DOHH2 (cell line): ENCODE measurements around the gene SCD5.

Source experiments
- H3F3A ChIP-seq: fragments of 200-600 bp; sonication (generic), shearing (Covaris generic); 2 replicates; pipeline ENCODE4 v1.6.0; 2016; ENCODE audit warnings: antibody characterized with exemption, mild to moderate bottlenecking; ENCODE audit not compliant: control insufficient read depth, insufficient read depth
- H3K27ac ChIP-seq: fragments of 200-600 bp; sonication (generic); 2 replicates; pipeline ENCODE4 v1.5.1; 2014; ENCODE audit warnings: low read depth, mild to moderate bottlenecking, low read length, moderate library complexity
- H3K27me3 ChIP-seq: fragments of 200-600 bp; sonication (generic); 2 replicates; pipeline ENCODE4 v1.6.1; 2014; ENCODE audit warnings: mild to moderate bottlenecking, low read length, mixed read lengths; ENCODE audit not compliant: control insufficient read depth
- H3K36me3 ChIP-seq: fragments of 200-600 bp; sonication (generic); 2 replicates; pipeline ENCODE4 v1.6.1; 2014; ENCODE audit warnings: mild to moderate bottlenecking, low read length, moderate library complexity, mixed read lengths; ENCODE audit not compliant: control insufficient read depth
- H3K4me1 ChIP-seq: fragments of 200-600 bp; sonication (generic); 2 replicates; pipeline ENCODE4 v1.6.1; 2014; ENCODE audit warnings: mild to moderate bottlenecking, low read length, mixed read lengths; ENCODE audit not compliant: control insufficient read depth
- H3K4me2 ChIP-seq: fragments of 200-600 bp; sonication (generic); 2 replicates; pipeline ENCODE4 v1.6.0; 2014; ENCODE audit warnings: mild to moderate bottlenecking, low read length, moderate library complexity
- H3K4me3 ChIP-seq: fragments of 200-600 bp; sonication (generic); 2 replicates; pipeline ENCODE4 v1.5.1; 2014; ENCODE audit warnings: mild to moderate bottlenecking, low read length, mixed read lengths
- H3K79me2 ChIP-seq: fragments of 200-600 bp; sonication (generic); 2 replicates; pipeline ENCODE4 v1.6.1; 2014; ENCODE audit warnings: mild to moderate bottlenecking, low read length, mixed read lengths; ENCODE audit not compliant: control insufficient read depth
- H3K9me2 ChIP-seq: fragments of 200-600 bp; sonication (generic); replicated peaks from 2 replicates; pipeline ENCODE4 v1.6.1; 2014; ENCODE audit warnings: mild to moderate bottlenecking, low read length, mixed read lengths; ENCODE audit not compliant: control insufficient read depth
- H3K9me3 ChIP-seq: fragments of 200-600 bp; sonication (generic); 2 replicates; pipeline ENCODE4 v1.6.1; 2014; ENCODE audit warnings: antibody characterized with exemption, low read length, mixed read lengths; ENCODE audit not compliant: control insufficient read depth, insufficient read depth
- H4K20me1 ChIP-seq: fragments of 200-600 bp; sonication (generic); 2 replicates; pipeline ENCODE4 v1.6.0; 2014; ENCODE audit warnings: low read depth, mild to moderate bottlenecking, antibody characterized with exemption, low read length, moderate library complexity; ENCODE audit not compliant: control insufficient read depth, insufficient read depth
- EZH2phosphoT487 ChIP-seq: fragments of 200-600 bp; sonication (generic); IDR thresholded peaks from 2 replicates; pipeline ENCODE4 v1.6.1; 2017; ENCODE audit warnings: borderline replicate concordance, mild to moderate bottlenecking, antibody characterized with exemption, low read length, moderate library complexity, mixed read lengths
- TF ChIP-seq, protein P1 (sequence below): fragments of 200-600 bp; sonication (generic); IDR thresholded peaks from one replicate; pipeline ENCODE4 v1.5.1; 2014; ENCODE audit warnings: antibody characterized with exemption, mild to moderate bottlenecking, low read depth, low read length; ENCODE audit not compliant: poor library complexity, severe bottlenecking

SCD5 gene

DNA sequence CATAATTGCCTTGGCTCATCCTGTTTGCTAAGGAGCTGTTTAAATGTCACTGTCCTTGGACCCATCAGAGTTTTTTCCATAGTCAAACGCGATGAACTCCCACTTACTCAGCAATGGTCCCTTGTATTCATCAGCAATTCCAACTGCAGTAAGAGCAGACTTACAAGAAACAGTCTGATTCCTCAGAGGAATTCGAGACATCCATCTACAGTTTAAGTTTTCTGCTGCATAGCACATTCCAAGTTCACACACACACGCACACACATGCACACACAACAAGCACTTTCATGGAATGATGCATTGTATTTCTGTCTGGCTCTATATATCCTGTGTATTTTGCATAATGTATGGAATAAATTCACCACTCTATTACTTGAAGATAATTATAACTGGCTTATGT, 204.1 kb downstream of the SCD5 start:
- Histone ChIP-seq H3K27ac (no peak overlapping the region), H3K9me3 (no peaks in the 10 kb centered on the region), H3F3A (no peaks in the 10 kb centered on the region), H4K20me1 (no peaks in the 10 kb centered on the region), H3K4me1 (no peaks in the 10 kb centered on the region), H3K79me2 (no peaks in the 10 kb centered on the region), H3K36me3 (no peaks in the 10 kb centered on the region), H3K9me2 (no peaks in the 10 kb centered on the region), H3K27me3 (peaks cover 13% of the 10 kb centered on the region; the same call in 1 of the 2 replicates), H3K4me2 (no peak overlapping the region), H3K4me3 (no peak overlapping the region)
- TF ChIP-seq, protein P1, sequence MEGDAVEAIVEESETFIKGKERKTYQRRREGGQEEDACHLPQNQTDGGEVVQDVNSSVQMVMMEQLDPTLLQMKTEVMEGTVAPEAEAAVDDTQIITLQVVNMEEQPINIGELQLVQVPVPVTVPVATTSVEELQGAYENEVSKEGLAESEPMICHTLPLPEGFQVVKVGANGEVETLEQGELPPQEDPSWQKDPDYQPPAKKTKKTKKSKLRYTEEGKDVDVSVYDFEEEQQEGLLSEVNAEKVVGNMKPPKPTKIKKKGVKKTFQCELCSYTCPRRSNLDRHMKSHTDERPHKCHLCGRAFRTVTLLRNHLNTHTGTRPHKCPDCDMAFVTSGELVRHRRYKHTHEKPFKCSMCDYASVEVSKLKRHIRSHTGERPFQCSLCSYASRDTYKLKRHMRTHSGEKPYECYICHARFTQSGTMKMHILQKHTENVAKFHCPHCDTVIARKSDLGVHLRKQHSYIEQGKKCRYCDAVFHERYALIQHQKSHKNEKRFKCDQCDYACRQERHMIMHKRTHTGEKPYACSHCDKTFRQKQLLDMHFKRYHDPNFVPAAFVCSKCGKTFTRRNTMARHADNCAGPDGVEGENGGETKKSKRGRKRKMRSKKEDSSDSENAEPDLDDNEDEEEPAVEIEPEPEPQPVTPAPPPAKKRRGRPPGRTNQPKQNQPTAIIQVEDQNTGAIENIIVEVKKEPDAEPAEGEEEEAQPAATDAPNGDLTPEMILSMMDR: no peak
- no peak for TF ChIP-seq EZH2phosphoT487

DNA sequence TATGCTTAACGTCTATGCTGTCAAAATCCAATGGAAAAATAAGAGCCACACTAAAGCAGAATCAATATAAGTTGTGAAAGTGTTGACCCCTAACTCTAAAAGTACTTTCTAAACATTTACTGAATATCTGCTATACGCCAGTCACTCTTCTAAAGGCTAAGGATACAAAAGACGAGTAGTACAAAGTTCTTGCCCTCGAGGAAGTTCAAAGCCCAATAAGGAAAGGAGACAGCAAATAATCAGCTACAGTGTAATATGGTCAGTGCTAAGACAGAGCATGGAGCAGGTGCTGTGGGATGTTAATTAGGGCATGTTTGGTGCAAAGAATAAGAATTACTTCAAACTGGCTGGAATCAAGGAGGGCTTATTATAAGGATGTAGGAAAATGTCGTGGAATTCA, 205.2 kb downstream of the SCD5 start:
- Histone ChIP-seq H3F3A (no peaks in the 10 kb centered on the region), H3K79me2 (no peaks in the 10 kb centered on the region), H3K4me2 (no peak overlapping the region), H3K9me3 (no peaks in the 10 kb centered on the region), H3K27ac (no peak overlapping the region), H3K4me1 (no peaks in the 10 kb centered on the region), H3K4me3 (no peak overlapping the region), H3K27me3 (peaks cover 14% of the 10 kb centered on the region; the same call in 1 of the 2 replicates), H4K20me1 (no peaks in the 10 kb centered on the region), H3K36me3 (no peaks in the 10 kb centered on the region), H3K9me2 (no peaks in the 10 kb centered on the region)
- TF ChIP-seq, protein P1: no peak
- TF ChIP-seq EZH2phosphoT487: no peak

DNA sequence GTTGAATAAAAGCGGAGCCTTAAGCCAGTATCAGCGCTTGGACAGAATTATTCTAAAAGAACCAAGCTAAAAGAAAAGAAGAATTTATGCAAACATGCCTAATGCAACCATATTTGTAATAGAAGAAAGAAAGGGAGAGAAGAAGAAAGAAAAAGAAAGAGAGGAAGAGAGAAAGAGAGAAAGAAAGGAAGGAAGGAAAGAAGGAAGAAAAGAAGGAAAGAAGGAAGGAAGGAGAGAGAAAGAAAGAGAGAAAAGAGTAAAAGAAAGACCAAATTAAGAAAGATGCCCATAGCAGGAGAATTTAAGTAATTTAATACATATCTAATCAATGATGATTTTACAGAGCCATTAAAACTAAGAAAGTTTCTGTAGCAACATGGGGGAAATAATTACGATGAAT, 206.0 kb downstream of the SCD5 start:
- H3K4me3 ChIP-seq: no peak overlapping the region
- no peaks in the 10 kb centered on the region for H4K20me1 ChIP-seq
- TF ChIP-seq, protein P1: no peak
- no peak for TF ChIP-seq EZH2phosphoT487
- H3K36me3 ChIP-seq: no peaks in the 10 kb centered on the region
- H3K4me2 ChIP-seq: no peak overlapping the region
- no peaks in the 10 kb centered on the region for H3K9me2 ChIP-seq
- H3K9me3 ChIP-seq: no peaks in the 10 kb centered on the region
- peaks cover 21% of the 10 kb centered on the region for H3K27me3 ChIP-seq
- H3F3A ChIP-seq: no peaks in the 10 kb centered on the region
- no peaks in the 10 kb centered on the region for H3K4me1 ChIP-seq
- no peaks in the 10 kb centered on the region for H3K79me2 ChIP-seq
- no peak overlapping the region for H3K27ac ChIP-seq

DNA sequence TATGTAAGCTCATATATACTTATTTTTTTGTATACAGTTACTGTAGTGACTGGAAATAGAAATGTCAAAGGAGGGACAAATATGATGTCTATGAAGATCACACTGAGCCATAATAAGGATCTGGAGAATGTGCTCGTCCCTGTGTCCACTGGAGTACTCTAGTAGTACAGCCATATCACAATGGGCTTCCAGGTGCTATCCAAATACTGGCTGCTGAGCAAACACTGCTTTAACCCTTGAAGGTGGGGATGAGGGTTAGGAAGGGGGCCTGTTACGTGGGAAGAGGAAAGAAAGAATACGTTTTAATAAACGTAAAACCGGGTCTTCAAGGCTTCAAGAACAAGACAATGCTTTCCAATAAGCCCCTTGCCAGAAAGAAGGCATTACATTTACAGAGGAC, 207.0 kb downstream of the SCD5 start:
- Histone ChIP-seq H4K20me1 (no peaks in the 10 kb centered on the region), H3K27me3 (peaks cover 23% of the 10 kb centered on the region), H3K27ac (no peak overlapping the region), H3K4me2 (no peak overlapping the region), H3K36me3 (no peaks in the 10 kb centered on the region), H3K79me2 (no peaks in the 10 kb centered on the region), H3F3A (no peaks in the 10 kb centered on the region), H3K9me2 (no peaks in the 10 kb centered on the region), H3K9me3 (no peaks in the 10 kb centered on the region), H3K4me1 (no peaks in the 10 kb centered on the region), H3K4me3 (no peak overlapping the region)
- no peak for TF ChIP-seq EZH2phosphoT487
- TF ChIP-seq, protein P1: no peak
